Endothelial cell of umbilical vein (primary cell): ENCODE measurements around the gene SYNE1. TPM values are rescaled to one million over a fixed set of nuclear protein-coding genes. Genes with fewer than 3 reads are reported as not detected.

ENCODE experiments used
- BruUV-seq: library from RNA; stranded (reverse); fragments of 400-500 nt; replicated peaks from 2 replicates; lab custom pipeline; 2021; lab: Mats Ljungman, UMichigan
- CTCF ChIA-PET: fragments of 300-600, 350-600 bp; sonication (Branson Sonifier 250); formaldehyde crosslinking; loops from one replicate; lab custom pipeline; 2021; ENCODE audit warnings: antibody characterized with exemption, inconsistent platforms; lab: Charles Lee
- POLR2A ChIA-PET: fragments of 300-600, 350-600 bp; sonication (Branson Sonifier 250); formaldehyde crosslinking; loops from one replicate; lab custom pipeline; 2021; ENCODE audit warnings: antibody characterized with exemption, inconsistent platforms; lab: Charles Lee
- DNase-seq: peaks from one replicate; pipeline ENCODE4 v3.0.0-alpha.2; 2011; ENCODE audit warnings: low read depth, low spot score
- FAIRE-seq: peaks from 2 replicates; lab custom pipeline; 2011; peaks lifted over from hg19 to GRCh38; lab: Jason Lieb, UNC
- H2AFZ ChIP-seq: 2 replicates; pipeline ENCODE4 v1.6.0; 2012; ENCODE audit warnings: low read depth, low read length, control low read depth, inconsistent platforms
- H3K27ac ChIP-seq: 2 replicates; pipeline ENCODE4 v1.5.1; 2011; ENCODE audit warnings: low read depth, mild to moderate bottlenecking, control low read depth, low read length, moderate library complexity; ENCODE audit not compliant: insufficient read depth
- H3K27me3 ChIP-seq, 2 experiments: 2 replicates each; pipeline versions ENCODE4 v1.6.0 to v1.6.1; 2011; ENCODE audit warnings: low read length in 2 of 2, mixed read lengths in 1 of 2; ENCODE audit not compliant: control insufficient read depth in 2 of 2, insufficient read depth in 2 of 2
- H3K36me3 ChIP-seq, 2 experiments: 2 replicates in 1 of 2; 3 replicates in 1 of 2; pipeline ENCODE4 v1.5.1; 2011; ENCODE audit warnings: low read length in 2 of 2, mild to moderate bottlenecking in 1 of 2, moderate library complexity in 1 of 2; ENCODE audit not compliant: control insufficient read depth in 2 of 2, insufficient read depth in 2 of 2; ENCODE audit errors: extremely low read depth in 1 of 2
- H3K4me1 ChIP-seq: 3 replicates; pipeline ENCODE4 v1.5.1; 2011; ENCODE audit warnings: mild to moderate bottlenecking, low read length; ENCODE audit not compliant: control insufficient read depth, insufficient read depth; ENCODE audit errors: extremely low read depth
- H3K4me2 ChIP-seq: 2 replicates; pipeline ENCODE4 v1.6.1; 2011; ENCODE audit warnings: low read length, control low read depth, mixed read lengths; ENCODE audit not compliant: insufficient read depth
- H3K4me3 ChIP-seq, 3 experiments: fragments of 200-600 bp in 1 of 3; sonication (generic), shearing (Covaris generic) in 1 of 3; replicated peaks in 1 of 3; 2 replicates each; pipeline ENCODE4 v1.5.1; 2011 to 2016; ENCODE audit warnings: control low read depth in 3 of 3, low read length in 3 of 3, mild to moderate bottlenecking in 2 of 3, inconsistent platforms in 1 of 3, low read depth in 1 of 3, moderate library complexity in 1 of 3; ENCODE audit not compliant: insufficient read depth in 1 of 3
- H3K79me2 ChIP-seq: 2 replicates; pipeline ENCODE4 v1.6.0; 2012; ENCODE audit warnings: low read length, inconsistent platforms; ENCODE audit not compliant: control insufficient read depth, insufficient read depth
- H3K9ac ChIP-seq: replicated peaks from 2 replicates; pipeline ENCODE3; 2011; ENCODE audit warnings: low read length, control low read depth; ENCODE audit not compliant: insufficient read depth; ENCODE audit errors: extremely low read depth
- H3K9me1 ChIP-seq: replicated peaks from 3 replicates; pipeline ENCODE4 v1.6.0; 2011; ENCODE audit warnings: mild to moderate bottlenecking, low read length; ENCODE audit not compliant: control insufficient read depth, insufficient read depth; ENCODE audit errors: extremely low read depth
- H3K9me3 ChIP-seq: replicated peaks from 2 replicates; pipeline ENCODE4 v1.5.1; 2012; ENCODE audit warnings: low read length, inconsistent platforms; ENCODE audit not compliant: control insufficient read depth, insufficient read depth
- H4K20me1 ChIP-seq: replicated peaks from 2 replicates; pipeline ENCODE3; 2011; ENCODE audit warnings: mild to moderate bottlenecking, low read length; ENCODE audit not compliant: control insufficient read depth, insufficient read depth; ENCODE audit errors: extremely low read depth
- CTCF ChIP-seq, 2 donors: IDR thresholded peaks; 1 replicate in 1 of 2; 2 replicates in 1 of 2; pipeline ENCODE4 v1.5.1; 2011; ENCODE audit warnings: low read length in 2 of 2, mild to moderate bottlenecking in 2 of 2, moderate library complexity in 2 of 2, control low read depth in 1 of 2, inconsistent platforms in 1 of 2, low read depth in 1 of 2; ENCODE audit not compliant: insufficient read depth in 1 of 2; ENCODE audit errors: extremely low read depth in 1 of 2
- EZH2 ChIP-seq: IDR thresholded peaks from 2 replicates; pipeline ENCODE4 v1.6.1; 2012; ENCODE audit warnings: borderline replicate concordance, low read depth, mild to moderate bottlenecking, moderate library complexity, low read length, inconsistent platforms; ENCODE audit not compliant: severe bottlenecking
- FOS ChIP-seq: IDR thresholded peaks from 2 replicates; pipeline ENCODE4 v1.6.1; 2011; ENCODE audit warnings: mild to moderate bottlenecking, low read length, moderate library complexity, borderline replicate concordance; ENCODE audit not compliant: insufficient read depth
- GATA2 ChIP-seq: IDR thresholded peaks from 2 replicates; pipeline ENCODE4 v1.7.0; 2011; ENCODE audit warnings: low read depth, mild to moderate bottlenecking, moderate library complexity, mixed read lengths, low read length; ENCODE audit not compliant: insufficient read length, insufficient read depth
- JUN ChIP-seq: IDR thresholded peaks from 2 replicates; pipeline ENCODE4 v1.6.1; 2011; ENCODE audit warnings: borderline replicate concordance, low read depth; ENCODE audit not compliant: insufficient read length, insufficient read depth
- MAX ChIP-seq: IDR thresholded peaks from 2 replicates; pipeline ENCODE4 v1.6.1; 2011; ENCODE audit not compliant: insufficient read depth, insufficient read length
- MYC ChIP-seq: IDR thresholded peaks from one replicate; pipeline ENCODE4 v1.6.1; 2011; ENCODE audit warnings: mild to moderate bottlenecking, low read depth, low read length
- POLR2A ChIP-seq: IDR thresholded peaks from 2 replicates; pipeline ENCODE4 v1.6.1; 2012; ENCODE audit warnings: low read depth, mild to moderate bottlenecking, control low read depth, low read length
- POLR2AphosphoS5 ChIP-seq: IDR thresholded peaks from 2 replicates; pipeline ENCODE4 v1.6.1; 2012; ENCODE audit warnings: low read depth, mild to moderate bottlenecking, control low read depth, low read length, moderate library complexity; ENCODE audit not compliant: insufficient read depth
- dilution Hi-C: fragments of 300-500 bp; cut with MboI; formaldehyde crosslinking; loops from one replicate; pipeline ENCODE4 v1.15.0; 2019; ENCODE audit warnings: low sequenced_read_pairs; ENCODE audit not compliant: extremely low pct_ligation_motif_present
- intact Hi-C: fragments of 100-400 bp; cut with micrococcal nuclease; formaldehyde crosslinking; loops from one replicate; pipeline ENCODE4 v1.10.0; 2022
- polyA plus RNA-seq, 4 experiments: library from polyadenylated mRNA; depleted of rRNA in 3 of 4; stranded (reverse) in 3 of 4; unstranded in 1 of 4; fragments of >200 nt; gene quantifications; 2 replicates each; pipeline versions ENCODE4 v1.2.1 to v1.2.3, GENCODE V29; 2011 to 2012; ENCODE audit warnings: missing spikeins in 1 of 4
- total RNA-seq: library from RNA; stranded (reverse); gene quantifications from 2 replicates; pipeline ENCODE4 v1.2.3, GENCODE V29; 2021

The SYNE1 gene
- total and polyA plus RNA-seq, 2 donors (not counting 3 experiments of a cell fraction or from before 2014, with no cell fraction given) = 26.5 to 52.3 TPM

- Histone ChIP-seq H3K4me1 (no peaks in the 10 kb centered on the region), H3K4me3 (no peak overlapping the region), H3K9ac (no peak overlapping the region), H2AFZ (no peak overlapping the region), H3K27me3 (peaks cover 0 to 4% of the 10 kb centered on the region in 2 experiments), H3K4me2 (no peak overlapping the region), H4K20me1 (no peaks in the 10 kb centered on the region), H3K36me3 (no peaks in the 10 kb centered on the region), H3K27ac (no peak overlapping the region), H3K9me1 (no peaks in the 10 kb centered on the region), H3K9me3 (no peaks in the 10 kb centered on the region), H3K79me2 (no peaks in the 10 kb centered on the region)
- intact Hi-C loops = no loop called here
- POLR2A ChIA-PET = no interaction called here
- BruUV-seq = no TSS peak
- CTCF ChIA-PET = interaction anchor here (1.0 to 1.2 kb wide), 2 partner anchors 8 to 56 kb away, joined by 3 read pairs; no protein-coding TSS in a partner anchor
- DNase-seq (no peak), FAIRE-seq (no peak)
- TF ChIP-seq FOS (no peak), MAX (no peak), JUN (no peak), CTCF (IDR thresholded peaks at IDR 0.05; ENCODE audit: extremely low read depth in 1 of 2, insufficient read depth in 1 of 2, low read depth in 1 of 2, low read length in 2 of 2) (no peak), POLR2AphosphoS5 (no peak), GATA2 (no peak), EZH2 (no peak), MYC (no peak), POLR2A (no peak)
- dilution Hi-C loops = no loop called here
Observed at GRCh38 chr6:152587473-152587872, 49.7 kb downstream of the SYNE1 start.
